ENCODE measurements around the gene SAMD8. TPM values are rescaled to one million over a fixed set of nuclear protein-coding genes. Genes with fewer than 3 reads are reported as not detected.
A peak's percentile ranks its signal among the peaks of the same experiment; 100 is the strongest.

The SAMD8 gene
- total and polyA plus RNA-seq, 8 donors: 12.9 to 22.4 (median 14.2) TPM

- ATAC-seq (no peak), DNase-seq (no peak)
- intact Hi-C loops (cut with DNase I): loop anchor here in 1 of 2 donors (5.0 kb wide), 1 partner anchor 832 kb away; no protein-coding TSS in a partner anchor
- Histone ChIP-seq H3K27me3 (no peaks in the 10 kb centered on the region), H3K4me1 (peaks cover 0 to 8% of the 10 kb centered on the region in 2 donors), H3K27ac (no peak overlapping the region), H3K36me3 (no peaks in the 10 kb centered on the region), H3K4me3 (no peak overlapping the region), H3K9me3 (no peaks in the 10 kb centered on the region)
- no peak for TF ChIP-seq CTCF (IDR thresholded peaks at IDR 0.05)
These were observed 12.4 kb upstream of the SAMD8 start for GRCh38 chr10:75098902-75099673.

GRCh38 chr10:75099952-75100763, 11.3 kb upstream of the SAMD8 start:
- Histone ChIP-seq H3K27ac (no peak overlapping the region), H3K4me3 (no peak overlapping the region), H3K9me3 (no peaks in the 10 kb centered on the region), H3K36me3 (no peaks in the 10 kb centered on the region), H3K27me3 (no peaks in the 10 kb centered on the region), H3K4me1 (peaks cover 0 to 14% of the 10 kb centered on the region in 2 donors)
- peak; percentile 61 to 96 (median 82) for DNase-seq
- ATAC-seq: peak; percentile 98
- peak; percentile 99 for TF ChIP-seq CTCF (IDR thresholded peaks at IDR 0.05)
- intact Hi-C loops (cut with DNase I): loop anchor here in 1 of 2 donors (5.0 to 10.0 kb wide), 2 partner anchors 135 to 833 kb away; partner anchors contain the start of gene COMTD1

DNA sequence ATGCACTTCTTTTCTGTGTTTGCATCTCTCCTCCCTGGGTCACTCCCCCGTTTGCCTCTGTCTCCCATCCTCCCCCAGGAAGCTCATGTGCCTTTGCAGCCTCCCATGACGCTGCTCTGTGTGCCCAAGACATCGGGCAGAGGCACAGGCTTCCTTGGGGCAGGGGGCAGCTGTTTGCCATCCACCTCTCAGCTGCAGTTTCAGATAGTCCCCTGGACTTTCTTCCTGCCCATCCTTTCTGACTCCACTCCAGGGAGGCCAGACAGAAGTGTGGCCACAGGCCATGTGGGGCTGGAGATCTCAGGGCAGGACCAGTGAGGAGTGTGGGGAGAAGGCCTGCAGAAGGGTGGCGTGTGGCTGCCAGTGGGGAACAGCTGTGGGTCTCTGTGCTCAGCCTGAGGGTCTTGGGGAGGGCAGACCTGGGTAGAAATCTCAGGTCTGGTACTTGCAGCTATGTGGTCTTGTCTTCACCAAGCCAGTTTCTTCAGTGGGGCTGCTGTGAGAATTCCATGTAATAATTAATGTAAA, 10.6 kb upstream of the SAMD8 start:
- no peak overlapping the region for H3K4me3 ChIP-seq
- DNase-seq (no peak), ATAC-seq (no peak)
- no peak for TF ChIP-seq CTCF (IDR thresholded peaks at IDR 0.05)
- H3K36me3 ChIP-seq: no peaks in the 10 kb centered on the region
- H3K9me3 ChIP-seq: no peaks in the 10 kb centered on the region
- peaks cover 0 to 14% of the 10 kb centered on the region in 2 donors for H3K4me1 ChIP-seq
- H3K27me3 ChIP-seq: no peaks in the 10 kb centered on the region
- intact Hi-C loops (cut with DNase I): loop anchor here in 1 of 2 donors (10.0 kb wide), 1 partner anchor 134 kb away; the partner anchor contains the start of gene COMTD1
- H3K27ac ChIP-seq: no peak overlapping the region

DNA sequence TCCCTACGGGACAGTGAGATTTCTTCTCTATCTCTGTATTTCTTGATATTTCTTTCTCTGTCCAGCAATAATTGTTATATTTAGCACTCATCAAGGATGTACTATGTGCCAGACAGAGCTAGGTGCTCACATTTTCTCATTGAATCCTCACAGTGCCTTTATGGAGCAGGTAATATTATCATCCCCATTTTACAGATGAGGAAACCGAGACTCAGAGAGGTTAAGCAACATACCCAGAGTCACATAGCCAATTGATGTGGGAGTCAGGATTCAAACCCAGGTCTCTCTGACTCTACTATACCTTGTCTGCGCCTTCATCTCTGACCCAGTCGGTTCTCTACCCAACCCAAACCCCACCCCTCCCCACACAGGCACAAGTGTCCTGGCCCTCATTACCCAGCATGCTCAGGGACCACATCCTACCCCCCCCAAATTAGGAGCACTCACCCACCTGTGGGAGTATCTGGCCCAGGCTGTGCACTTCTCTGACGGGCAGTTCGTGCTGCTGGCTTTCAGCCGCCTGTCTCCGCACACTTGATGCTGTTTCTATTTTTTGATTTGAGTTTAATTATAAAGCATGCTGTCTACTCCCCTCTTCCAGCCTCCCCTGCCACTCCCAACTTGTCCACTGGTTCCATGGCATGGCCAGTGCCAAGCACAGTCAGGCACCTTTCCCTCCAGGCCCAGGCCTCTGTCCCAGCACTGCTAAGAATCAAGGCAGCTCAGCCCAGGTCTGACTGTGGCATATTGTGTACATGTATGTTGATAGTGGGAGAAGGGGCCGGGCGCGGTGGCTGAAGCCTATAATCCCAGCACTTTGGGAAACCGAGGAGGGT, 9.8 kb upstream of the SAMD8 start:
- H3K9me3 ChIP-seq: no peaks in the 10 kb centered on the region
- no peaks in the 10 kb centered on the region for H3K27me3 ChIP-seq
- H3K4me1 ChIP-seq: peaks cover 0 to 14% of the 10 kb centered on the region in 2 donors
- no peak for TF ChIP-seq CTCF (IDR thresholded peaks at IDR 0.05)
- H3K27ac ChIP-seq: no peak overlapping the region
- H3K4me3 ChIP-seq: no peak overlapping the region
- intact Hi-C loops (cut with DNase I): loop anchor here in 1 of 2 donors (10.0 kb wide), 1 partner anchor 133 kb away; the partner anchor contains the start of gene COMTD1
- DNase-seq (no peak), ATAC-seq (no peak)
- H3K36me3 ChIP-seq: no peaks in the 10 kb centered on the region

All from left lung (tissue), 10 donors.